GM18519 (cell line): ENCODE results near the gene CLEC2D.
"Not testable (repeated sequence)": the region's sequence is repeated elsewhere in the genome, so short reads cannot be mapped to it uniquely, and the experiment has no call there.

Experiments
- ATAC-seq: cut with Tn5 transposase; IDR thresholded peaks from one replicate; pipeline ENCODE4 v1.9.1; 2021; ENCODE audit warnings: mild to moderate bottlenecking, moderate library complexity; ENCODE audit not compliant: unreplicated experiment, low FRiP score

Gene CLEC2D

GRCh38 chr12:9724023-9724422 lies 54.5 kb downstream of the CLEC2D start:
- no peak for ATAC-seq

GRCh38 chr12:9725213-9725870 lies 55.8 kb downstream of the CLEC2D start:
- ATAC-seq: no peak

DNA sequence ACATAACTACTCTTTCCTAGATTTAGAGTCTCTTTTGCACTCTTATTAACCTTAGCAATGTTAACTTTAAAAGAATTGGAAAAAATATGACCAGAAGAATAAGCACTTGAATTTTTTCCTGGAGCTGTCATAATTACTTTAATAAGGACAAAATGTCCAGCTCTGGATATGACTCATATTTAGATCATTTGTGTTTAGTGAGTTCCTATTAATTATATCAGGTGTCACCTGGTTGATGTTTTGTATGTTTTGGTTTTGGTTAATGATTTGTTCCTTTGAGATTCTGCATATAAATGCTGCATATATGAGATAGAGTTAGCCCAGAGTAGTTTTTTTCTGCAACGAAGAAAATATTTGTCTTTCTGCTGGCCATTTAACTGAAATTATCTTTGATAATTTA lies 58.3 kb downstream of the CLEC2D start:
- ATAC-seq: no peak

DNA sequence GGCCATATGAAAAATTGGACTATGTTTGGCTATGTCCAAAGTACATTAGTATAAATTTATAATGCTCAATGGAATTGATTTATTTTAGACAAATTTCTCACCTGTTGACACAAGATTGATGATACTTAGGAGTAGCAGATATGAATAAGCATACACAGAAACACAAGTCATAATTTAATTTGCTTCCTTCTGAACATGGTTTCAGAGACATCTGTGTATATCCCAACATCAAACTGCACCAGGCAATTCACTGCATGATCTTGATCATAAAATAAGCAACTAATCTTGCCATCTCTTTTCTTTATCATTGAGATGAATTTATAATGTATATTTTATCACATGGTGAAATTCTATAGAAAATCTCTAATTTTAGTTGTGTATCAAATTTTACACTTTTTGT lies 59.6 kb downstream of the CLEC2D start:
- no peak for ATAC-seq

GRCh38 chr12:9730011-9730410 lies 60.5 kb downstream of the CLEC2D start:
- ATAC-seq: no peak

DNA sequence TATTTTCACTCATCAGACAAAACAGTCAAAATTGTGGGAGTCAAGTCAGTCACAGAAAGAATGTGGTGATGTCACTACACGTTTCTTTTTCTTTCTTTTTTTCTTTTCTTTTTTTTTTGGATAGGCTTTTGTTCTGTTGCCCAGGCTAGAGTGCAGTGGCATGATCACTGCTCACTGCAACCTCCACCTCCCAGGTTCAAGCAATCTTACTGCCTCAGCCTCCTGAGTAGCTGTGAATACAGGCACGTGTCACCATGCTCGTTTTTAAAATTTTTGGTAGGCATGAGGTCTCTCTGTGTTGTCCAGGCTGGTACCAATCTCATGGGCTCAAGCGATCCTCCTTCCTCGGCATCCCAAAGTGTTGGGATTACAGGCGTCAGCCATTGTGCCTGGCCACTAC lies 61.1 kb downstream of the CLEC2D start:
- ATAC-seq: no peak

DNA sequence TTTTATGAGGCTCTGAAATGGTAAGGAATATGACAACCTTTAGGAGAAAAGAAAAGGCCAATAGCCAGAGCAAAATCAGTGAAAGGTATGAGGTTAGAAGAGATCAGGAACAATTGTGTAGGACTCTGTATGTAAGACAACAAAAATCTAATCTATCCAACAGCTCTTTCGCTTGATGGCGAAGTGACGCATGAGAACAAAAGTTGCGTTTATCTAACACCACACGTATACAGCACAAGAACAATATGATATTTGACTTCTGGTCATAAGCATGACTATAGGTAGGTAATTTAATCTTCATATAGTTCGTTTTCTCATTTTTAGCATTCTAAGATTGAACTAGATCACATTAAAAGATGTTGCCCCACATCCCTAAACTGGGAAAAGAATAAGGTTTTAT lies 61.9 kb downstream of the CLEC2D start:
- no peak for ATAC-seq

DNA sequence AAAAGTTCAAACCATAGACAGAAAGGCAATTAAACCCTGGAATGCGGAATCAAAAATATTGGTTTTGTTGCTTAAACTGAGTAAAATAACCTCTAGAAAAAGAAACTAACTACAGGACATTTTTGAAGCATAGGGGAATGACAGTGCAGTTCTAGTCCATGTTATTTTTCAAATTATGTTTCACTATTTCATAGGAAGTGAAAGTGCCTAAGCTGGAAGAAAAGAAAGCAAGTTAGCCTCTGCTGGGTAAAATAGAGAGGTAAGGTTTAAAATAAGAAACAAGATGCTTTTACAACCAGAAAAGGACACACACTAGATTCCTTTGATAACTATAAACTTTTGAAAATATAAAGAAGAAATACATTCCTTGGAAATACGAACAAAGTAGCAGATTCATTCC lies 62.3 kb downstream of the CLEC2D start:
- no peak for ATAC-seq

- ATAC-seq: peak; percentile 37
Measured at GRCh38 chr12:9732921-9733461, 63.5 kb downstream of the CLEC2D start, which contains the start of gene CLECL1. CLECL1 (minus strand) TSS chr12:9733097.

GRCh38 chr12:9735601-9736000 lies 66.1 kb downstream of the CLEC2D start:
- no peak for ATAC-seq

DNA sequence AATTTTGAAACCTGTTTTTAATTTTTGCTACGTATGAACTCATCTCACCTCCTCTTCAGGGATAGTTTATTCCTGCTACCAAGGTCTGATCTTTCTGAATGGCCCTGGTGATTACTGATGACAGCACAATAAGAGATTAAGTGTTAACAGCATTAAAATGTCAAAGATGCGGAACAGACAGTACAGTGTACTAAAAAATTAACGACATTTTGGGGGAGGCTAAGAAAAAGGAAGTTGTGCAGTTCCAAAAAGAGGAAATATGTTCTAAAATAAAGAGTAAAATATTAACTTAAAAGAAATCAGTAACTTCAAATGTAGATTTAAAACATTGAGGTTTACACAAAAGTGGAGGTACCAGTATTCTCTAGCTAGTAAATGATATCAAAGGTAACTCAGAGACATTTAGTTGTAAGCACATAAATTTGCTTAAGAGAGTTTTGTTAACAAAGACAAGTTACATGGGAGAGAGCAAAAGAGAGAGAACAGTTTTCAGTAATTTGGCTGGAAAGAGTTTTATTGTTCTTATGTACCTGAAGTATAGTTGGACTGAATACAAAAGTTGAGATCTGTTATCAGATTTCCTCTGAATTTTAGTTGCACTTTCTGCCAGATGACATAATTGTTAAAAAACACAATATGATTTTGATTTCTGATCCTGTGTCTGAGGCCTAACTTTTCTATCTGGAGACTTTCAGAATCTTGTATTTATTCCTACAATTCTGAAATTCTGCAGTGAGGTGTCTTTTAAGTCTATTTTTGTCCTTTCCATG lies 67.6 kb downstream of the CLEC2D start:
- ATAC-seq: no peak

DNA sequence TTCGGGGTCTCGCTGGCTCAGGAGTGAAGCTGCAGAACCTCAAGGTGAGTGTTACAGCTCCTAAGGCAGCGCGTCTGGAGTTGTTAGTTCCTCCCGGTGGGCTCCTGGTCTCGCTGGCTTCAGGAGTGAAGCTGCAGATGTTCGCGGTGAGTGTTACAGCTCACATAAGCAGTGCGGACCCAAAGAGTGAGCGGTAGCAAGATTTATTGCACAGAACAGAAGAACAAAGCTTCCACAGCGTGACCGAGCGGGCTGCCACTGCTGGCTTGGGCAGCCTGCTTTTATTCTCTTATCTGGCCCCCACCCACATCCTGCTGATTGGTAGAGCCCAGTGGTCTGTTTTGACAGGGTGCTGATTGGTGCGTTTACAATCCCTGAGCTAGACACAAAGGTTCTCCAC lies 69.4 kb downstream of the CLEC2D start:
- ATAC-seq: not testable (repeated sequence)

DNA sequence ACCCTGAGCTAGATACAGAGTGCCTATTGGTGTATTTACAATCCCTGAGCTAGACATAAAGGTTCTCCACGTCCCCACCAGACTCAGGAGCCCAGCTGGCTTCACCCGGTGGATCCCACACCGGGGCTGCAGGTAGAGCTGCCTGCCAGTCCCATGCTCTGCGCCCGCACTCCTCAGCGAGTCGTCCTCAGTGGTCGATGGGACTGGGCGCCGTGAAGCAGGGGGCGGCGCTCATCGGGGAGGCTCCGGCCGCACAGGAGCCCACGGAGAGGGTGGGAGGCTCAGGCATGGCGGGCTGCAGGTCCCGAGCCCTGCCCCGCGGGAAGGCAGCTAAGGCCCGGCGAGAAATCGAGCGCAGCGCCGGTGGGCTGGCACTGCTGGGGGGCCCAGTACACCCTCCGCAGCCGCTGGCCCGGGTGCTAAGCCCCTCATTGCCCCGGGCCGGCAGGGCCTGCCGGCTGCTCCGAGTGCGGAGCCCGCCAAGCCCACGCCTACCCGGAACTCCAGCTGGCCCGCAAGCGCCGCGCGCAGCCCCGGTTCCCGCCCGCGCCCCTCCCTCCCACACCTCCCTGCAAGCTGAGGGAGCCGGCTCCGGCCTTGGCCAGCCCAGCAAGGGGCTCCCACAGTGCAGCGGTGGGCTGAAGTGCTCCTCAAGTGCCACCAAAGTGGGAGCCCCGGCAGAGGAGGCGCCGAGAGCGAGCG lies 70.0 kb downstream of the CLEC2D start:
- not testable (repeated sequence) for ATAC-seq

DNA sequence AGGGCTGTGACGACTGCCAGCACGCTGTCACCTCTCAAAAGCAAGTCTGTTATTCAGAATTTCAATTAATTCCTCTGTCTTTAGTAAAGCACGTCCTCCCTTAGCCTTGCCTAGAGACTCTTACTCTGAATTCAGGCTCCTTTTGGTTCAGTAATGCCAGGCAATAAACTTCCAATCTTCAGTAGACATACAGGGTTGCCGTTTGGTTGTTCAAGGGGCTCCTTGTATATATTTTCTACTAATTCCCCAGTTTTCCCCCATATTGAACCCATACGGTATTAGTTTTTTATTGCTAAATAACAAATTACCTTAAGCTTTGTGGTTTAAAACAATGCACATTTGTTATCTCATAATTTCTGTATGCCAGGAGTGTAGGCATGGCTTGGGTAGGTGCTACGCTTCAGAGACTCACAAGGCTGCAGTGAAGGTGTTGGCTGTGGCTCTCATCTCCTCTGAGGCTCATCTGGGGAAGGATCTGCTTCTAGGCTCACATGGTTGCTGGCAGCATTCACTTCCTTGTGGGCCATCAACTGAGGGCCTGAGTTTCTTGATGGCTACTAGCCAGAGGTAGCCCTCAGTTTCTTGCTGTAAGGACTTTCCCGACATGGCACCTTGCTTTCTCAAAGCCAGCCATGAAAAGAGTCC lies 70.7 kb downstream of the CLEC2D start:
- no peak for ATAC-seq

DNA sequence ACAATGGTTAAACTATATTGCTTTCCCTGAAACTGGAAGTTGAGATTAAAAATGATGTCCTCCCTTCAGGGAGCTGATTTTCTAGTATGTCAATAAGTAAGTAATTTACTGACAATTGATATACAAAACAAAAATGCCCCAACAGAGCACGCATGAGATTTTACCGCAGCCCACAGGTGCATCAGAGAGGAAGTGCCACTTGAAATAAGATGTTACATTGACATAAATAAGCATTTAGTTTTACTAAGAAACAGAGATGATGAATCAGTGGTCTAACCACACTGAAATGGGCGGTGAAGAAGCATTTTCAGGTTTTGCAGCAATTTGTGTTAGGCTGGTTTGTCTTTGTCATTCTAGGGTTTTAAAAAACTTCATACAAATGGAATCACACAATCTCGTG lies 72.2 kb downstream of the CLEC2D start:
- ATAC-seq: peak; percentile 56

- no peak for ATAC-seq
Measured at GRCh38 chr12:9742661-9743060, 73.1 kb downstream of the CLEC2D start.

DNA sequence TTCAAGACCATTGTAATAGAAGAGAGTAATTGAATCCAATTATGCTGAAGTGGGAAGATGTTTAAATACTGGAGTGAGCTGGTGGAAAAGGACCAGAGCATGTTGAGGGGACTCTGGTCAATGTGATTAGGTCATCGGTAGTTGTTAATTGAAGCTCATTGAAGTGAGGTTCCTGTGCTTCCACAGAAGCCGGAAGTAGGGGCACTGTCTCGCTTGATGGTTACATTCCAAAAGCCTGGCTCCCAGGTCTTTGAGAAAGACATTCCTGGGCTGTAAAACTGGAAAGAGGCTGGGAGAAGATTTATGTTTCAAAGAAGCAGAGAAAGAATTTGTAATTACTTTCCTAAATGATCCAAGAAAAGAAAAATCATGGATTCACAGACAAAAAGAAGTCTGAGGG lies 75.7 kb downstream of the CLEC2D start:
- no peak for ATAC-seq
